Aorta (tissue), 5 donors: ENCODE results near the gene CLIC6. TPM values are rescaled to one million over a fixed set of nuclear protein-coding genes. Genes with fewer than 3 reads are reported as not detected.

Source experiments
- ATAC-seq: fragments of 200-7000 bp; cut with Tn5 transposase; one replicate; pipeline ENCODE4 v1.9.1; 2022; ENCODE audit warnings: moderate library complexity; ENCODE audit not compliant: low FRiP score
- DNase-seq, 2 donors: peaks; one replicate each; pipeline ENCODE4 v3.0.0-alpha.2; 2020
- H3K27ac ChIP-seq, 2 donors: one replicate each; pipeline ENCODE4 v1.5.1; 2013; ENCODE audit warnings: low read length in 2 of 2, mild to moderate bottlenecking in 2 of 2, moderate library complexity in 2 of 2, control low read depth in 1 of 2, inconsistent platforms in 1 of 2, low read depth in 1 of 2
- H3K27me3 ChIP-seq, 2 donors: one replicate each; pipeline ENCODE4 v1.6.1; 2013; ENCODE audit warnings: control low read depth in 1 of 2, low read length in 1 of 2, mild to moderate bottlenecking in 1 of 2, moderate library complexity in 1 of 2; ENCODE audit not compliant: insufficient read depth in 2 of 2, control insufficient read depth in 1 of 2
- H3K36me3 ChIP-seq, 2 donors: one replicate each; pipeline ENCODE4 v1.6.1; 2013; ENCODE audit warnings: control low read depth in 1 of 2, low read length in 1 of 2, mild to moderate bottlenecking in 1 of 2; ENCODE audit not compliant: insufficient read depth in 2 of 2, control insufficient read depth in 1 of 2
- H3K4me1 ChIP-seq, 2 donors: one replicate each; pipeline ENCODE4 v1.6.1; 2013; ENCODE audit warnings: low read length in 2 of 2, control low read depth in 1 of 2, mild to moderate bottlenecking in 1 of 2, moderate library complexity in 1 of 2; ENCODE audit not compliant: insufficient read depth in 2 of 2, control insufficient read depth in 1 of 2
- H3K4me3 ChIP-seq, 2 donors: one replicate each; pipeline ENCODE4 v1.5.1; 2013; ENCODE audit warnings: low read length in 2 of 2, control low read depth in 1 of 2, mild to moderate bottlenecking in 1 of 2
- H3K9me3 ChIP-seq: one replicate; pipeline ENCODE4 v1.6.1; 2013; ENCODE audit warnings: mild to moderate bottlenecking, low read length; ENCODE audit not compliant: control insufficient read depth
- WGBS, 2 donors: extraction: QIAGEN DNeasy Blood & Tissue Kit; methylation state at CpG; one replicate each; pipeline ENCODE4 v1.1.7; 2013; 5-methylcytosine and 5-hydroxymethylcytosine counted together
- intact Hi-C, 2 donors: fragments of 100-400 bp; cut with DNase I; formaldehyde crosslinking; loops; one replicate each; pipeline versions ENCODE4 v1.14.2 to v1.15.0; 2022
- long read RNA-seq, 2 donors: library from polyadenylated mRNA; unstranded; transcript quantifications; one replicate each; pipeline ENCODE4 v2.0.0, GENCODE V29; 2020 to 2021
- polyA plus RNA-seq, 2 donors: library from polyadenylated mRNA; stranded (reverse); fragments of 200-250 nt; gene quantifications; one replicate each; pipeline ENCODE4 v1.2.3, GENCODE V29; 2013
- total RNA-seq, 2 donors: library from RNA; stranded (reverse); fragmentation: NEBNext Ultra II Directional; extraction: Animal tissue kit (Norgen Biotek cat#: 25700); gene quantifications; one replicate each; pipeline ENCODE4 v1.2.1, GENCODE V29; 2021
- donor health status: healthy with polysubstance abuse.
- donor health status: Bipolar disorder and iron deficiency.
- donor health status: DM: no; HTN: no; CAD: no.
- donor health status: DM: no; HTN: no; CAD: no.
- donor health status: DM: yes; HTN: yes; CAD: no.

The CLIC6 gene
- total RNA-seq (1 to 10 TPM; 3.0 to 7.7 TPM), polyA plus RNA-seq (1 to 10 TPM; 1.4 to 2.3 TPM)
- long read RNA-seq, donor 1, transcript CLIC6-201 (6 exons, 3,806 nt): major isoform, 6 of 12 reads
- long read RNA-seq, donor 1, partial matches to known transcripts: 4 of 12 reads
- long read RNA-seq, donor 1, other reads (novel, unspliced or antisense): 2 of 12 reads
- long read RNA-seq, donor 2, partial matches to known transcripts: 1 of 2 reads
- long read RNA-seq, donor 2, other reads (novel, unspliced or antisense): 0 of 2 reads

DNA sequence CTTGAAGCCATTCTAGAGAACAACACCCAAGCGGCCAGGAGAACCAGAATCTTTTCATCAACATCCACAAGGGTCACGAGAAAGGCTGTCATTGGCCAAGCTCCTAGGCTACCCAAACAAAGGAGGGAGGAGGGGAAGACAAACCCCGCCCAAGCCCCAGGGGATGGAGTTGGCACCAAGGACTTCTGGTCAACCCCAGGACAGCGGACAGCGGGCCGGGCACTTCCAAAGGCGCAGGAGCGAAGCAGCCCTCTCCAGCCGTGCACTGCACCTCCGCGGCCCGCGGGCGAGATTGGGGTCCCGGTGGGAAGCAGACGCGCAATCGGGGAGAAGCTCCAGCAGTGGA lies at the start of gene CLIC6:
CLIC6 (plus strand) TSS at position 192 of the 346 bp plus-strand sequence. CDS start 395 bp downstream, outside the sequence.
- peak within 1 kb of the TSS in 1 of 2 donors; percentile 25 for H3K4me3 ChIP-seq
- no peaks in the 10 kb centered on the region for H3K36me3 ChIP-seq
- no peak within 1 kb of the TSS for H3K27ac ChIP-seq
- peaks cover 0 to 4% of the 10 kb centered on the region in 2 donors for H3K27me3 ChIP-seq
- 5 to 7% methylated on average over 18 of the region's 18 CpGs for WGBS, 2 donors
- no peaks in the 10 kb centered on the region for H3K4me1 ChIP-seq
- intact Hi-C loops: no loop called here
- ATAC-seq (peak; percentile 36), DNase-seq (peak; percentile 61 to 88)
- no peaks in the 10 kb centered on the region for H3K9me3 ChIP-seq

DNA sequence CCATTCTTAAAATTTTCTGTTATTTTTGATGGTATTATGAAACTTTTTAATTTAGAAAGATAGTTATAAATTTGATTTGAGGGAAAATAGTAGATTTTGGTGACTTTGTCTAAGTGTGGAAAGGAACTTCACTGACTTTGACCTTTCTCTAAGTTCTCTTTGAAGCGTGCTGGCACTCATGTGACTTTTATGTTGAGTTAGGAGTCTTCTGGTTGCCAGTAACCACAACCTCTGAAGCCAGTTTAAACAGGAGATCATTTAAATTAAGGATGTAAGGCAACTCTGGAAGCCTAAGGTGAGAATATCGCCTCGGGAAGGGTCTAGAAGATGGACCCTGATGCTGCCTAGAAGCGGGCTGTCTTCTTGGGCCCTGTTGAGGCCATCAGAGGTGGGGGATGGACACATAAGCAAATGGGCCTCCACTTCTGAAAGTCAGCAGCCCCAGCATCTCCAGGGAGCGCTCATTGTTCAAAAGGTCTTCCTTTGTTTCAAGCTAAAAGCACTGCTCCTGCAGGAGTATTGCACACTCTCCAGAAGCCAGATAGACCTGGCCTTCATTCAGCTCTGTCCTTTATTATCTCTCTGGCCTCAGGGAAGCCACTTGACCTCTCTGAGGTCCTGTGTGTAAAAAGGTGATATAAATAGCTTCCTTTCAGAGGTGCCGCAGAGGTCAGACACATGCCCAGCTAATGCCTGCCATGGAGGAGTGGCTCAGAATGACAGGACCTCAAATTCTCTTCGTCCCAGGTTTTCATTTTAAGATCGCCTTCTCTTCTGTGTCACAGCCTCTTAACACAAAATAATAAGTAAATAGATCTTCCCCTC lies 48.7 kb upstream of the CLIC6 start:
- Histone ChIP-seq H3K36me3 (no peaks in the 10 kb centered on the region), H3K9me3 (no peaks in the 10 kb centered on the region), H3K27ac (no peak overlapping the region), H3K4me3 (no peak overlapping the region), H3K4me1 (no peaks in the 10 kb centered on the region), H3K27me3 (peaks cover 0 to 3% of the 10 kb centered on the region in 2 donors)
- DNase-seq: no peak
- ATAC-seq: no peak
- intact Hi-C loops: loop anchor here in 1 of 2 donors (10.0 kb wide), 1 partner anchor 705 kb away; the partner anchor contains the start of gene ATP5PO
- WGBS, 2 donors: 80 to 85% methylated on average over 8 of the region's 8 CpGs

DNA sequence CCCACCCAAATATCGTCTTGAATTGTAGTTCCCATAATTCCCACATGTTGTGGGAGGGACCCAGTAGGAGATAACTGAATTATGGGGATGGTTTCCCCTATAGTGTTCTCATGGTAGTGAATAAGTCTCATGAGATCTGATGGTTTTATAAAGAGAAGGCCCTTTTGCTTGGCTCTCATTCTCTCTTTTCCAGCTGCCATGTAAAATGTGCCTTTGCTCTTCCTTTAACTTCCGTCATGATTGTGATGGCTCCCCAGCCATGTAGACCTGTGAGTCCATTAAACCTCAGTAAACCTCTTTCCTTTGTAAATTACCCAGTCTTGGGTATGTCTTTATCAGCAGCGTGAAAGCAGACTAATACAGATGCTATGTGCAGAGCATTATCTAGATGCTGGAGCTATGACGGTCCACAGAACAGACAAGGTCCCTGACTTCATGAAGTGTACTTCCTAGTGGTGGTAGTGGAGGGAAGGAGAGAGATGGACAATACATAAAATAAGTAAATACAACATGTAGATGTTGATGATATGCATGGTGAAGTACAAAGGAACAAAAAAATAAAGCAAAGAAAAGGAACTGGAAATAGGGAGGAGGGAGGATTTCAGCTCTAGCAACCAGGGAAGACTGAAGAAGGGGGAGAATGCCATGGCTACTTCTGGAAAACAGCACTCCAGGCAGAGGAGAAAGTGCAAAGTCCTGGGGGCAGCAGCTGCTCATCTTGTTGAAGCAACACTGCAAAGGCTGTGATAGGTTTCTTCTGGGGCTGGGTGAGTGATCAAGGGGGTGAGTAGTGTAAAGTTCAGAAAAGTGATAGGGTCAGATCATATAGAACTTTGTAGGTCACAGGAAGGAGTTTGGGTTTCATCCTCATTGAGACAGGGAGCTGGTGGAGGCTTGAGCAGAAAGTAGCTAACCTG lies 47.1 kb upstream of the CLIC6 start:
- Histone ChIP-seq H3K9me3 (no peaks in the 10 kb centered on the region), H3K27me3 (peaks cover 0 to 3% of the 10 kb centered on the region in 2 donors), H3K4me1 (no peaks in the 10 kb centered on the region), H3K4me3 (no peak overlapping the region), H3K27ac (no peak overlapping the region), H3K36me3 (no peaks in the 10 kb centered on the region)
- DNase-seq: no peak
- no peak for ATAC-seq
- 85% methylated on average over 4 of the region's 4 CpGs for WGBS, 2 donors
- intact Hi-C loops: no loop called here

DNA sequence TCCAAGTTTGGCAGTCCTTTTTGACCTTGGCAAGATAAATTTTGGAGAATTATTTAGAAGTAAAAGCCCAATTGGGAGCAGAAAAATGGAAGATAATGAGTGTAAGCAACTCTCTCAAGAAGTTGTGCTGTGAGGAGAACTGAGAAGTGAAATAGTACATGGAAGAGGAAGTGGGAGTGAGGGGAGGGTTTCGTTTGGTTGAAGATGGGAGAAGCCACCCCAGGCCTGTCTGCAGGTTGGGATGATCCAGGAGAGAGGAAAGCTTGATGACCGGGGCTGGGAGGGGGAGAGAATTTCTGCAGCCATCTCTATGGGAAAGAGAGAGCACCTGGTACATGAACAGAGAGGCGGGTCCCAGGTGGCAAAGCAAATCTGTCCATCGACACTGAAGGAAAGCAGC lies 45.3 kb upstream of the CLIC6 start:
- no peak overlapping the region for H3K27ac ChIP-seq
- no peaks in the 10 kb centered on the region for H3K4me1 ChIP-seq
- no peaks in the 10 kb centered on the region for H3K36me3 ChIP-seq
- no peak for DNase-seq
- no peak overlapping the region for H3K4me3 ChIP-seq
- H3K27me3 ChIP-seq: peaks cover 0 to 3% of the 10 kb centered on the region in 2 donors
- H3K9me3 ChIP-seq: no peaks in the 10 kb centered on the region
- ATAC-seq: no peak
- intact Hi-C loops: no loop called here
- 77 to 82% methylated on average over 4 of the region's 4 CpGs for WGBS, 2 donors

DNA sequence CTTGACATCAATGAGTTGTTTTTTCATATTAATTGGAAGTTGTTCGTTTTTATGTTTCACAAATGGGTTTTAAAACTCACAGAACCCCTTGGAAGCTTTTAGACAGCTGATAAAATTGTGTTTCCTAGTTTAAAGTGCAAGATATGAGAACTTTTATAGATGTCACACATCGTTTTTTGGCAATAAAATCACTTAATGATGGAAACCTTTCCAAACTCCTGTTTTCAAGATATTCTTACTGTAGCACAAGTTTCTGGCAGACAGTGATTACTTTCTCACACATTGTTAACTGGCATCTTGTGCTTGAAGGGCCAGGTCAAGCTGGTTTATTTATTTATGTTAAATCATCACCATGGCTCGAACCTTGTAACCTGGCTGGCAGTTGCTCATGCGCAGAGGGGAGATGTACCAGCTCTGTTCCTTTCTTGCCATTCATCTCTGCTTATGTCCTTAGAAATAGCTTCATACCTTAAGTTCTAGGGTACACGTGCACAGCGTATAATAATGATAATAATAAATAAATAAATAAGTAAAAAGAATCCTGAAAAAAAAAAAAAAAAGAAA lies 43.7 kb upstream of the CLIC6 start:
- no peak for DNase-seq
- Histone ChIP-seq H3K36me3 (no peaks in the 10 kb centered on the region), H3K4me1 (no peaks in the 10 kb centered on the region), H3K27me3 (peaks cover 0 to 3% of the 10 kb centered on the region in 2 donors), H3K4me3 (no peak overlapping the region), H3K27ac (no peak overlapping the region), H3K9me3 (no peaks in the 10 kb centered on the region)
- WGBS, 2 donors: 44 to 47% methylated on average over 6 of the region's 6 CpGs
- intact Hi-C loops: no loop called here
- no peak for ATAC-seq

DNA sequence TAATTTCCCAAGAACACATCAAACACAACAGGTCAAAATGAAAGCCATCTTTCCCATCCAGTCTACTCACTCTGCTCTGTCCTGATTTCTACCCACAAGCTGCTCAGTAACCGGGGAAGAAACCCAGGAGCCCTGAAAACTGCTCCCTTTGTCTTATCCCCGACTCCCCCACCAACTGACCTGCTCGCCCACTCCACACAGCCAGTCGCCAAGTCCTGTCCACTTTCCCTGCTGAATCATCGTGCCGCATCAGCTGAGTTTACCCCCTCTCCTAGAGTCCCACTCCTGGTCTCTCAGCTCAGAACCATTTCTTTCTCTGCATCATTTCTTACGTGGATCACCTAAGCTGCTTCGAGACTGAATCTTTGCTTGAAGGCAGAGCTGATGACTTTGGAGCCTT lies 42.7 kb upstream of the CLIC6 start:
- WGBS, 2 donors: 86 to 88% methylated on average over 8 of the region's 8 CpGs

DNA sequence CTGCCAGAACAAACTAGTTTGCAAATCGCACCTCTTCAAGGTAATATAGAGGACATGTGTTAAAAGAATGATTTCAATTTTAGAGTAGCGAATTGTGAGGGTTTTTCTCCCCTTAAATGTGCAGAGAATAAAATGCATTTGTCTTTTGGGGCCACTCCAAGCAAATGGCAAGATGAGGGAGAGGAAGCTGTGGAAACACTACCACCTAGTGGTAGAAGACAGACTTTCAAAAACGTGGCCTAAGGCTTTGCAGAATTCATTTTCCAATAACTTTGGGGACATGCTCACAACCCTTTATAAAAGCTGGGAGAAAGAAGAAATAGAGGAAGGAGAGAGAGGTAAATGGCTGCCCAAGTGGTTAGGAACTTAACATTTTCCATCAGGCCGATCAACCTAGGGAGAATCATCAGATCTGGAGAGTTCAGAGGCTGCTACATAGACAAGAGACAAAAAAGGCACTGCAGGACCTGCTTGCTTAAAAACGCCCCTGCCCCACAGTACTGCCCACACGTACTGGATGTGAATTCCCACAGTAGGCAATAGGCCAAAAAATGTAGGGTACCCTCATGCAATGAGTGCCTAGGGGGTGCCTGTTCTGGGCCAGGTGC lies 38.2 kb upstream of the CLIC6 start:
- Histone ChIP-seq H3K36me3 (no peaks in the 10 kb centered on the region), H3K9me3 (no peaks in the 10 kb centered on the region), H3K27ac (no peak overlapping the region), H3K4me3 (no peak overlapping the region), H3K27me3 (peaks cover 0 to 2% of the 10 kb centered on the region in 2 donors), H3K4me1 (no peaks in the 10 kb centered on the region)
- WGBS, 2 donors: 9% methylated on average over 6 of the region's 6 CpGs
- no peak for DNase-seq
- ATAC-seq: no peak
- intact Hi-C loops: no loop called here

More for the DNA sequence above, 42.7 kb upstream of the CLIC6 start:
- H3K4me1 ChIP-seq: no peaks in the 10 kb centered on the region
- no peak overlapping the region for H3K27ac ChIP-seq
- H3K27me3 ChIP-seq: peaks cover 0 to 3% of the 10 kb centered on the region in 2 donors
- intact Hi-C loops: no loop called here
- H3K36me3 ChIP-seq: no peaks in the 10 kb centered on the region
- no peaks in the 10 kb centered on the region for H3K9me3 ChIP-seq
- H3K4me3 ChIP-seq: no peak overlapping the region
- DNase-seq (no peak), ATAC-seq (no peak)

DNA sequence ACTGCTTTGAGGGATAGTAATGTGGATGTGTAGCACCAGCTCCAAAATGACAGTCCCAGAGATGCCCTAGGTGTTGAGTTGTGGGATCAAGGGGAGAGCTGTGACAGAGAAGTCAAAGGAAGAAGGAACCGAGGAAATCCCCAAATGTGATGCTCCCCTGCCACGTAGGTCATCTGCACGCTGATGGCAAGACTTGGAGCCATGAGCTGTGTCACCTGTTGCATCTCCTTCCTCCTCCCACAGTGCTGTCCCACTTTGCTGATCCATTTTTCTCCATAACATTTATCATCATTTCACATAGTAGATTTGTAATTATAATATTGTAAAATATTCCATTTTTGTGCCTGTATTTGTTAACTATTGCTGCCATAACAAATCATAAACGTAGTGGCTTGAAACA lies 36.3 kb upstream of the CLIC6 start:
- Histone ChIP-seq H3K9me3 (no peaks in the 10 kb centered on the region), H3K4me3 (no peak overlapping the region), H3K4me1 (no peaks in the 10 kb centered on the region), H3K27me3 (peaks cover 0 to 2% of the 10 kb centered on the region in 2 donors), H3K27ac (no peak overlapping the region), H3K36me3 (no peaks in the 10 kb centered on the region)
- 67 to 73% methylated on average over 4 of the region's 4 CpGs for WGBS, 2 donors
- DNase-seq: no peak
- intact Hi-C loops: no loop called here
- ATAC-seq: no peak
